GM21723 (cell line): Measurements from ENCODE around the gene TP53I11.

Experiments
- ATAC-seq: cut with Tn5 transposase; IDR thresholded peaks from one replicate; pipeline ENCODE4 v1.9.1; 2021; ENCODE audit warnings: mild to moderate bottlenecking, moderate library complexity; ENCODE audit not compliant: unreplicated experiment

Gene TP53I11

DNA sequence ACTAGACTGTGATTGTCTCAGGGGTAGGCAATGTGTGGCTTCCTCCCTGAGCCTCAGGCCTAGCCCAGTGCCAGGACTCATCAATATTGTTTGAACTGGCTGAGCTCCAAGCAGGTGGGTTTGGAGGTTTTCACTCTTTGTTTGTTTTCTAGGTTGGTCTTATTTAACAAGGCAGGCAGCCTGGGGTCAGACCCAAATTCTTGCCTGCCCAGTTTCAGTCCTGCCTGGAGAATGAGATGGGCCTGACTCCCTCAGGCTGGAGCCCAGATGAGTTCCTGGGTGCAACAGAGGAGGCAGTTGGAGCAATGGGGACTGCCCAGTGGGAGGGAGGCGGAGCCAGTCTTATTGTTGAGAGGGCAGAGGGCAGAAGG lies 28.3 kb upstream of the TP53I11 start:
- ATAC-seq: no peak

DNA sequence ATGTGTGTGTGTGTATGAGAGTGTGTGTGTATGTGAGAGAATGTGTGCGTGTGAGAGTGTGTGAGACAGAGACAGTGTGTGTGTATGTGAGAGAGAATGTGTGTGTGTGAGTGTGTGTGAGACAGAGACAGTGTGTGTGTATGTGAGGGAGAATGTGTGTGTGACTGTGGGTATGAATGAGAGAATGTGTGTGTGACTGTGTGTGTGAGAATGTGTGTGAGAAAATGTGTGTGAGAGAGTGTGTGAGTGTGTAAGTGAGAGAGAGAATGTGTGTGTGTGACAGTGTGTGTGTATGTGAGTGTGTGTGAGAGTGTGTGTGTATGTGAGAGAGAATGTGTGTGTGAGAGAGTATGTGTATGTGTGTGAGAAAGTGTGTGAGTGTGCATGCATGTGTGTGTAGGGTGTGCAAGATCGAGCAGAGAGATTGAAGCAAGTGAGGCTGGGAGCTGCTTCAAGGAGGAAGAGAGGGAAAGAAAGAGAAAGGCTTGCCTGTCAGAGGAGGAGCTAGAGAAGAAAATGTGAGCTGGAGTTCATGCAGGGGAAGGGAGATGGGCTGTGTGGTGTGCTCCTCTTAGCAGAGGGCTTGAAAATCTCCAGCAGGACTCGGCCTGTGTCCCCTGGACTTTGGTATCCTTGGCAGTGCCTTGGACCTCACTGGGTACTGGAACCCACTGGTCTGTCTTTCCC lies 27.7 kb upstream of the TP53I11 start:
- ATAC-seq: no peak

DNA sequence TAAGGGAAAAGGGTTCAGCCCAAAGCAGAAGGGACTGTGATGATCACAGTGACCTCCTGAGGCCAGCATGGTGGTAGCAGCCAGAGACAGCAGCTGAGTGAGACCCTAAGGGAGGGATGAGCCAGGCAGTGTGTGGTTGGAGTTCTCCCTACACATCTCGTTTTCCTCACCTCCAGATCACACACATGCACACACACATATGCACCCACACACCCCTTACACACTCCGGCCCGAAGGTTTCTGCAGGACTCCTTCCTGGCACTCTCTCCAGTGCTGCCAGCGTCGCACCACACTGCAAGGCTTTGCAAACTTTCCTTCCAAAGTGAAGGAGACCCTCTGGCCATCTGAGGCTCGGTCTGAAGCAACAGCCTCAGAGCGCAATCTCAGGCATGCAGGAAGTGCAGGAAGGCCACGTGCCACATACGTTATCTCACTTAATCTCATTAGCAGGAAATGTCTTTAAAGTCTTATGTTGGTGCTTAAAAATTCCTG lies 26.9 kb upstream of the TP53I11 start:
- ATAC-seq: no peak

DNA sequence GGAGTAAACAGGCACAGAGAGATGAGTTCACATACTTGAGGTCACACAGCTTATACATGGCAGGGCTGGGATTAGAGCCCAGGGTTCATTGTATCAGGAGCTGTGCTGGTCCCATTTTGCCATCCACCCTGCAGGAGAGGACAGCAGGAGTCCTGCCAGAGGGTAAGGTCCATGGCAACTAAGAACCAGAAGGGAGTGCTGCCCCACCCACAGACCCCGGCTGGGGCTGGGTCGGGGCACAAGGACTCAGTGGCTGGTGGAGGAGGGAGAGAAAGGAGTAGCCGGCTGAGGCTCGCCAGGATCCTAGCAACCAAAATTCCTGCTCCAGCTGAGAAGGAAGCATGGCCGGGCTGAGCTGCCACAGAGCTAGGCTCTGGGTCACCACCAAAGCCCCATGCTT lies 25.9 kb upstream of the TP53I11 start:
- ATAC-seq: no peak

DNA sequence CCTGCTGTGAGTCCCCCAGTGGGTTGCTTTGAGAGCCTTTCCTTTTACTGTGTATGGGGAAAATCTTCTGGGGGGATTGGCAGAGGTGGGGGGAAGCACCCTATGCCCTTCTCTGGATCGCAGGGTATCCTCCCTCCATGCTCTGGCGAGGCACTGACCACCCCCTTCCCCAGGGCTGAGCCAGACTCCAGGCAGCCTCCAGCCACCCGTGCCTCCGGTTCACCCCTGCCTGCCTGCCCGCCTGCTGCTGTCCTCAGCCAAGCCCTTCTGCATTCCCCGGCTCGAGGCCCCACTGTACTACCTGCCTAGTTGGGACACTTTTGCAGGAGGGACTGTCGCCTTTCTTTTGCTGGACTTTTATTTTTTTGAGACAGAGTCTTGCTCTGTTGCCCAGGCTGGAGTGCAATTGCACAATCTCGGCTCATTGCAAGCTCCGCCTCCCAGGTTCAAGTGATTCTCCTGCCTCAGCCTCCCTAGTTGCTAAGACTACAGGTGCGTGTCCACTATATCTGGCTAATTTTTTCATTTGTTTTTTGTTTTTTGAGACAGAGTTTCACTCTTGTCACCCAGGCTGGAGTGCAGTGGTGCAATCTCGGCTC lies 23.8 kb upstream of the TP53I11 start:
- ATAC-seq: no peak

DNA sequence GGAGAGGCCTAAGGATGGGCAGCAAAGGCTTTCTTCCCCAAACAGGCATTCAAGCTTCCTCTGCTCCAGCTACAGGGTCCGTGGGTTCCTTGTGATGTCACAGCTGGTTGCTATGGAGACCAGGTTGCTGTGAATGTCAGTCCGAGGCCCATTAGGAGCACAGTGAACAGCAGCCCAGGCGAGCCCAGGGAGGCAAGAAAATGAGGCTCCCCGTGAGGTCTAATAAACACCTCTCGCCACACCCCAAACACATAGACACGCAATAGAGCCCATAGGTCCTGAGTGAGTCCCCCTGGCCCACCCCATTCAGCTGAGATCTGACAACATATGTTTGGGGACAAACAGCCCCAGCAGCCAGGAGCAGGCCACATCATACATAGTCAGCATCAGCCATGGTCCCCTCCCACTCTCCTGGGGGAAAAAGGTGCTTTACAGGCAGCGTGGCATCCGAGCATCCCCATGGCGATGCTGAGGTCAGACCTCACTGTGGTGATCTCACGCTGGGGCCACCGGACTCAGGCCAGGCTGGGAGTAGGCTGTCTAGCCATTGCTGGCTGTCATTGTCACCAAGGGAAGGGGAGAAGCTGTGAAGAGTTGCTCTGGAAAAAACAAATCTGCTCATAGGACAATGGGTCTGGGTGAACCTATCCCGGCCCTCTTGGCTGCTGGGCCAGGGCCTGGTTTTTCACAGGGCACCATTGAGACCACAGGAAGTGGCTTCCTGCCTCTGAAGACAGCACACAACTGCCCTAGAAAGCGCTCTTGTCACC lies 23.1 kb upstream of the TP53I11 start:
- no peak for ATAC-seq

DNA sequence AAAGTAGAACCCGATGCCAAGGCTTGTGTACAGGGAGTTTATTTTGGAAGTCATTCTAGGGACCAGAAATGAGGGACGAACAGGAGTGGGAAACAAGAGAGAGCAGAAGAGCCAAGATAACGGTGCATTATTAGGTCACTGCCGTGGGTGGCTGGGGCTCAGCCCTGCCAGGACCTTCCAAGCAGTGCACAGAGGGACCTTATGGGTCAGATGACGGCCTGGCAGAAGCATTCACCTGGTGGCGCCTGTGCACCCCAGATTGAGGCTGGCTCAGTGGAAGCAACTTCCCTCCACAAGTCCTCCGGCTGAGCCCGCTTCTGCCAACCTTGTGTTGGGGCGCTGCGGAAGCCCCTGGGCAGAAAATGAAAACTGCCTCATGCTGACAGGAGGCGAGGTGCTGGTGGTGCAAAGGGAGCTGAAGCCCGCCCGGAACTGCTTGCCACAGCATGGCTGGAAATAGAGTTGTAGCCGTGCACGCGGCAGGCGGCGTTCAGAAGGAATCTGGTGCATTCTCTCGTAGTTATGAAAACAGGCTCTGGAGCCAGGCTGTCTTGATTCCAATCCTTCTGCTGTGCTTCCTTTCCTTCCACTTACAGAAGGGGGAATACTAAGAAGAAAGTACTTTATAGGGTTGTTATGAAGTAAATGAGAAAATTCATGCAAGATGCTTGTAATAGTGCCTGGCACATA lies 22.2 kb upstream of the TP53I11 start:
- ATAC-seq: no peak

DNA sequence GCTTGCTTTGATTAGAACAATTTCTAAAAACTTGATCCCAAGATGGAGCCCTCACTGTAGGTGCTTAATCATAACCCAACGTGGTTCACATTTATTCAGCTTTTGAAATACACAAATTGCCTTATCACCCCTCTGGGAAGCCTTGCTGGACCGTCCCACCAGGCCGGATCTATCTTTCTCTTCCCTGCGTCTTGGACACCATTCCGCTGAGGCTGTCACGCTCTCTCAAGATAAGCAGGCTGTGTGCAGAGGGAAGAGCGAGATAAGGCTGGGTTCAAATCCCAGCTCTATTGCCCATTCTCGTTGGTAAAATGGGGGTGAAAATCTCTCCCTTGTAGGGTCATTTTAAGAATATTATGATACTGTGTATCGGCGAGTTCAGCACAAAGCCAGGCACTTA lies 20.5 kb upstream of the TP53I11 start:
- no peak for ATAC-seq

DNA sequence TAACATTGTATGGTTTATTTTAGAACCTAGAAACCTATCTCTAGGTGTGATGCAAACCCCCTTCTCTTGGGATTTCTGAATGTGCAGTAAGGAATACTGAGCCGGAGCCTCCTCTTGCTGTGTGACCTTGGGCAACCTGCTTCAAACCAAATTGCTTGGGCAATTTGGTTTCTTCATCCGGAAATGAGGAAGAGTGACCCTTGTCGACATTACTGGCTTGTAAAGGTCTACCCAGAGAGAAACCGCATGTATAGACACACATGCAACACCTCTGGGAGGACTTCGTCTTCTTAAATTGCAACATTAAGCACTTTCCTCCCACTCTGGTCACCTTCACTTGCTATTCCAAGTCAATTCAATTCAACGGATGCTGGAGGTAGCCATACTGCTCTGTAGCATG lies 19.6 kb upstream of the TP53I11 start:
- no peak for ATAC-seq

DNA sequence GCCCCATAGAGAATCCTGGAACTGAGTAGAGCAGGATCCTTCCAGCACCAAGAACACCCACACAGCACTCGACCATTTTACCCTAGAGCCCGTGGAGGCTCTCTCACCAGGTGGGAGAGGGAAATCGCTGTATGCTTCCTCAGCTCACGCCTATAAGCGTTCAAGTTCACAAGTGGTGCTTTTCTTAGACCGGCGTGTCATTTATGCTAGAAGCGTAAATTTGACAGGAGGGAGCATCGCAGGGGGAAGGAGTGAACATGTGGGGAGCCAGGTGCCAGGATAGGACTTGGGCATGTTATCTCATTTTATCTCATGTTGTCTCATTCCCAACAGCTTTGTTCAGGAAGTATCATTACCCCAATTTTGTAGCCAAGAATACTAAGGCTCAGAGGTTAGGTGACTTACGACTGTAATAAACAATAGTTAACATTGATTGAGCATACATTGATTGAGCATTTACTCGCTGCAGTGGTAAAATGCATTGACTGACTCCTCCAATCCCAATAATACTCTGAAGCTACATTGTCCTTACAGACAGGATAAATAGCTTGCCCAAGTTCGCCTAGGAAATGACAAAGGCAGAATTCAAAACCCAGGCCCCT lies 19.1 kb upstream of the TP53I11 start:
- ATAC-seq: no peak

DNA sequence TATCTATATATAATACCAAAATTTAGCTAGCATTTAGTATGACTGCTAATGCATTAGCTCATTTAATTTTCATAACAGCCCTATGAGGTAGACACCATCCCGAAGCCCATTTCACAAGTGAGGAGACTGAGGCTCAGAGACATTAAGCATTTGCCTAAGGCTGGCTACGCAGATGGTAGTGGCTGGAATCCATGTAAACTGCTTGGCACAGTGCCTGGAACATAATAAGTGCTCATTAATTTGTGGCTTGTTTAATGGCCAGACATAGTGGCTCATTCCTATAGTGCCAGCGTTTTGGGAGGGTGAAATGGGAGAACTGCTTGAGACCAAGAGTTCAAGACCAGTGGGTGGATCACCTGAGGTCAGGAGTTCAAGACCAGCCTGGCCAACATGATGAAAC lies 17.8 kb upstream of the TP53I11 start:
- no peak for ATAC-seq

DNA sequence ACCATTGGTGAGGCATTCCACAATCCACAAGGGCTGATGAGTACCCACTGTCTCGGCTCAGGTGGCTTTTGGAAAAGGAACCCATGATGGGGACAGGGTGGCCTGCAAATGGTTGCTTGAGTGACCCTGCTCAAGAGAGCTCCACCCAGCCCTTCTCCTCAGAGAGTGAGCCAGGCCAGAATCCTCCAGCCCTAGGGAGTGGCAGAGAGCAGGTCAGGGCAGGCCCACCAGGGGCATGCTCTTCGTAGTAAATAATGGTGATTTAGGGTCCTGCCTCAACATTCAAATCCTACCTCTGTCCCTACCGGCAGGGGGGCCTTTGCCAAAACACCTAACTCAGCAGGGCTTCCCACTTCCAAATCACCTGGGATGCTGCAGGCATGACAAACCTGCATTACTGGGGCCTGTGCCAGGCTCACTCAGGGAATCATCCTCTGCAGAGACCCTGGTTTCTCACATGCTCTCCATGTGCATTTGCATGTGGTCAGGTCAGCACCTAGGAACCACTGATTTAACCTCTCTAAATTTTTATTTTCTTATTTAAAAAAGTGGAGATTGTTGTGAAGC lies 17.3 kb upstream of the TP53I11 start:
- no peak for ATAC-seq

DNA sequence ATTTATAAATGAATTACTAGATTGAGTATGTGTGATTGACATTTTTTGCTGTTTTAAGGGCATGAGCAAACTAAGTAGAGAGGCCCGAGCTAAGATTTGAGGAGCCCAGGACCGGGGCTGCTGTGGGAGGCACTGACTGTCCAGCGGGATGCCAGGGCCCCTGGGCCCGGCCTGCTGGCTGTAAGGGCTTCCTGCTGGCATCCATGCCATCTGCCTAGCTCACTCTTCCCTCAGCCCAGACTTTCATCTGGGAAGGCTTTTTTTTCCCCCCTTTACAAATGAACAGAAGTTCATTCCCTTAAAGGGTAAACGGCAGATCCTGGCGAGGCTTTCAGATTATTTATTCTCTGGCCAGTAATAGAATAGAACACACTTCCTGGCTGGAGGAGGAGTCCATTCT lies 16.0 kb upstream of the TP53I11 start:
- no peak for ATAC-seq

DNA sequence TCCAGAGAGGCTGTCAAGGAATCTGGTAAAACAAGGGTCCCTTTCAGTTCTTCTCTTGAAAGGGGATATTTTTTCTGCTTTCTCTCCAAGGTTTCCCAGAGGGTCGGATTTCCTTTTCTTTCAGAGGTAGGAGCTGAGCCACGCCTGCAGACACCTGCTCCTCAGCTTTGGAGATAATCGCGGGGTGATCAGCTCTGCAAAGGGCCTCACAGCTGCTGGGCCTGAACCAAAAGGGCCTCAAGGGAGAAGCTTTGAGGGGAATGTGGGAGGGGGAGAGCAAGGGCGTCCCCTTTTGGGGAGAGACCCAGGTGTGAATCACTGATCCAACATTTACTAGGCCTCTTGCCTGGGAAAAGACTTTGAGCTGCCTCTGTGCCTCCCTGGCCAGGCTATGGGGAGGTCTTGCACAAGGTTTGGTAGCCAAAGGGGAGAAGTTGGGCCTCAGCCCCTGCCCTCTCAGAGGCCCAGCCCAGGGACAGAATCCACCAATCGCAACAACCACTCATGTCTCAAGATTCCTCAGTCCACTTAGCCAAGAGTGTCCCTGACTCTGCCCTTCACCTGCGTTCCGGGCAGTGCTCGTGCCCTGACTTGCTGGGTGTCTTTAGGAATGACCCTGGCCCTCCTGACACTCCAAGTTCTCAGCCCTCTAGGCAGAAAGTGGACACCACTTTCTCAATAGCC lies 14.0 kb upstream of the TP53I11 start:
- no peak for ATAC-seq

DNA sequence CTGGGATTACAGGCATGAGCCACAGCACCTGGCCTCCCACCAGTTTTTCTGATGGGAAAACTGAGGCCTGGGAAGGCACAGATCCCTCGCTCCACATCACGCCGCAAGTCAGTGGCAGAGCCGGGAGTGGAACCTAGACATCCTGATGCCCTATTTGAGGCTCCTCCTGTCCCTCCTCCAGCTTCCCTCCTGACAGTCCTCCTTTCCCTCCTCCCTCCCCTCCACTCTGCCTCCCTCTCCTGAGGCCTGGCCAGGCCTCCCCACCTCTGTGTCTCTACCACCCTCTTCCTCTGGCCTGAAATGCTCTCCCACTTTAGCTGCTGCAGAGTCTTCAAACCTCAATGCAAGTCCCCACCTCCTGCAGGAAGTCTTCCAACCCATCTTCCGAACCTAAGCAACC lies 13.3 kb upstream of the TP53I11 start:
- ATAC-seq: no peak

DNA sequence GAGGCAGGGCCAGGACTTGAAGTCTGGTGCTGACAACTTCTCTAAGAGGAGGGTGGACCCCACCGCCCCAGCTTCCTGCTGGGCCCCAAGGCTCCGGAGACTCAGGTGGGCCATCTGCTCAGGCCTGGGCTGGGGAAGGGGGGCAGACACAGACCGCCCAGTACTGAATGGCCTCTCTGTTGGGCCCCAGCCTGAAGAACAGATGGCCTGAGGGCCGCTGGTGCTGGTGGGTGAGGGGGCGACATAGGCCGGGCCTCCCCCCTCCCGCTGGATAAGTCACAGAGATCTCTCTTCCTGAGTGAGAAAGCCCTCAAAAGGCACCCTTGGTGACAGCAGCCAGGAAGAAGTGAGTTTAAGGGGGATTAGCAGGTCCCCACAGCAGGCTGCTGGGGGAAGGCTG lies 12.5 kb upstream of the TP53I11 start:
- ATAC-seq: no peak

DNA sequence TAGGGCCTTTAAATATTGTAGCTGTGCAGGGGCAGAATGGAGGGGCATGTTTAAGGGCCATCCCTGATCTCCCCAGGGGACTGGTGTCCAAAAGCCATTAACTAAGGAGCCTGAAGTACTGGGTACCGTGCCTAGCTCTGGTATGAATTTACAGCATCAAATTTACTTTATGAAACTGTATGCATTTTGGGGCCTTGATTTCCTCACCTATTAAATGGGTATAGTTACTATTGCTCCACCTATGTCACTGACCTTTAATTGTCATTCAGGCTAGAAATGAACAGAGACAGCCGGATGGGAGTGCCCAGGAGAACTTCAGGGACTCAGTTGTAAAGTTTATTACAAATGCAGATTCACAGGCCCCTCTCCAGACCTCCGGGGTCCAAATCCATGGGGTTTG lies 11.8 kb upstream of the TP53I11 start:
- no peak for ATAC-seq

DNA sequence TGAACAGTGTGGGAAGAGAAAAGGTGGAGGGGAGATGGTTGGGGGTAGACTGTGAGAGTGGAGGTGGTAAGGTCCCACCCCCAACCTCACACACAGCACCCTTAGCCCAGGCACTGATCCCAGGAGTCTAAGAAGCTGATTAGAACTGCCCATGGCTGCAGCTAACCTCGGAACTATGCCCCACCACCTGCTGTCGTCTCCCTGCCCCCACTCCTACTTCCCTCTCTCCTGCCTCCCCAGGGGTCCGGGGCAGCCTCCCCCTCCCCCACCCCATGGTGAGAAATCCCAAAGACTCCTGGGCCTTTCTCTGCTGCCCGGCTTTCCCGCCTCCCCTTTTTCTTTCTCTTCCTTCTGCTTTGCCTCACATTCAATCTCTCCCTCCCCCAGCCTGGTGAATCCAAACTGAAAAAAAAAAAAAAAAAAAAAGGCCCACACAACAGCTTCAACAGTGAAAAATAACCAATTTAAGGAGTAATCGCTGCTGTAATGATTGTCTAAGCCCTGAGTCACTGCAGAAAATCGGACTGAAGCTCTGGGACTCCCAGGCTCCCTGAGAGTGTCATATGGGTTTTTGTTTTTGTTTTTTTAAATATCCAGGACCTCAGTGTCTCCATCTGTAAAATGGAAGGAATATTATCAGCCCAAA lies 9.6 kb upstream of the TP53I11 start:
- ATAC-seq: no peak

DNA sequence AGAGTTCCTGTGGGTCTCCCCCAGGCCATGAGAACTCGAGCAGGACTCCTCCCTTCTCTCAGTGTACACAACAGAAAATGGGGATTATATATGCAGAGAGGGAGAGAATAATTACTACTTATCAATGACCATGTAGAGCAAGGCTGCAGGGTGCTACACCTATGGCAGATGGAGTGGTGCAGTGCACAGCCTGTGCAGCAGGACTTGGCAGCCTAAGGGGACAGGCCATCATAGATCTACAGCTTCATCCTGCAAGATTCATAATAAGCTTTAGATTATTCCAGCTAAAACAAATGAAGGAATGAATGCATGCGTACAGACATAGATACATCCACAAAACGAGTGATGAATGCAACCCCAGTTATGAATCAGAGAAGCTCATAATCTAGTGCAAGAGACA lies 8.4 kb upstream of the TP53I11 start:
- ATAC-seq: no peak
